A673 (cell line): ENCODE measurements around the gene MS4A4A. TPM values are rescaled to one million over a fixed set of nuclear protein-coding genes. Genes with fewer than 3 reads are reported as not detected.

Experiments used
- BruUV-seq: library from RNA; stranded (reverse); fragments of 400-500 nt; replicated peaks from 2 replicates; lab custom pipeline; 2021; lab: Mats Ljungman, UMichigan
- CTCF ChIA-PET: fragments of 300-600 bp; sonication (Branson Sonifier 250); formaldehyde crosslinking; loops from one replicate; lab custom pipeline; 2022; ENCODE audit warnings: antibody characterized with exemption; lab: Charles Lee
- POLR2A ChIA-PET: fragments of 300-600 bp; sonication (Branson Sonifier 250); formaldehyde crosslinking; loops from one replicate; lab custom pipeline; 2022; ENCODE audit warnings: antibody characterized with exemption; ENCODE audit not compliant: low non-redundant PET; lab: Charles Lee
- DNase-seq: peaks from one replicate; pipeline ENCODE4 v3.0.0-alpha.2; 2015; ENCODE audit warnings: low spot score
- H3K27ac ChIP-seq: fragments of 200-600 bp; sonication (generic); 2 replicates; pipeline ENCODE4 v1.5.1; 2016; ENCODE audit warnings: mixed run types, low read depth, mild to moderate bottlenecking, mixed read lengths, antibody characterized with exemption, low read length; ENCODE audit not compliant: poor library complexity, severe bottlenecking
- H3K27me3 ChIP-seq: fragments of 200-600 bp; sonication (generic); replicated peaks from 2 replicates; pipeline ENCODE4 v1.6.1; 2017; ENCODE audit warnings: mixed run types, low read depth, mild to moderate bottlenecking, mixed read lengths, antibody characterized with exemption, low read length; ENCODE audit not compliant: insufficient read depth, poor library complexity
- H3K36me3 ChIP-seq: fragments of 200-600 bp; sonication (generic); 2 replicates; pipeline ENCODE4 v1.6.1; 2016; ENCODE audit warnings: mixed run types, mild to moderate bottlenecking, mixed read lengths, antibody characterized with exemption, low read length; ENCODE audit not compliant: insufficient read depth, poor library complexity, severe bottlenecking
- H3K4me1 ChIP-seq: fragments of 200-600 bp; sonication (generic); 2 replicates; pipeline ENCODE4 v1.6.1; 2017; ENCODE audit warnings: mixed run types, mild to moderate bottlenecking, mixed read lengths, antibody characterized with exemption, low read length; ENCODE audit not compliant: insufficient read depth, poor library complexity, severe bottlenecking
- H3K4me3 ChIP-seq: fragments of 200-600 bp; sonication (generic); 2 replicates; pipeline ENCODE4 v1.5.1; 2016; ENCODE audit warnings: low read depth, mixed run types, mild to moderate bottlenecking, mixed read lengths, low read length; ENCODE audit not compliant: poor library complexity, severe bottlenecking
- H3K9me3 ChIP-seq: fragments of 200-600 bp; sonication (generic); 2 replicates; pipeline ENCODE4 v1.6.1; 2016; ENCODE audit warnings: mixed run types, low read depth, mild to moderate bottlenecking, mixed read lengths, antibody characterized with exemption, low read length; ENCODE audit not compliant: poor library complexity, severe bottlenecking
- CTCF ChIP-seq: fragments of 300-800, 200-600 bp; sonication (generic); conservative IDR thresholded peaks from 2 replicates; pipeline ENCODE4 v1.5.1; 2017; ENCODE audit warnings: low read depth, mild to moderate bottlenecking, antibody characterized with exemption, low read length, moderate library complexity, mixed read lengths
- EZH2 ChIP-seq: fragments of 200-600 bp; sonication (generic); IDR thresholded peaks from 2 replicates; pipeline ENCODE4 v1.6.1; 2017; ENCODE audit warnings: borderline replicate concordance, low read depth, mild to moderate bottlenecking, mixed read lengths, antibody characterized with exemption, low read length; ENCODE audit not compliant: poor library complexity, severe bottlenecking
- intact Hi-C: fragments of 100-400 bp; cut with micrococcal nuclease; formaldehyde crosslinking; loops from one replicate; pipeline ENCODE4 v1.10.0; 2022; ENCODE audit not compliant: unreplicated experiment
- total RNA-seq: library from RNA; stranded (reverse); gene quantifications from 2 replicates; pipeline ENCODE4 v1.2.3, GENCODE V29; 2021

MS4A4A gene
- total RNA-seq, 1 experiment from 2014 or later, result not detected

- no peak overlapping the region for H3K27ac ChIP-seq
- peaks cover 4% of the 10 kb centered on the region for H3K27me3 ChIP-seq
- no peaks in the 10 kb centered on the region for H3K36me3 ChIP-seq
- no peak overlapping the region for H3K4me3 ChIP-seq
- no peak for DNase-seq
- H3K9me3 ChIP-seq, result no peaks in the 10 kb centered on the region
- no peak for TF ChIP-seq CTCF
- TF ChIP-seq EZH2, result no peak
- no peaks in the 10 kb centered on the region for H3K4me1 ChIP-seq
- ChIA-PET POLR2A (no interaction called here), CTCF (no interaction called here)
- BruUV-seq, result no TSS peak
- intact Hi-C loops, result no loop called here
Measured at GRCh38 chr11:60318726-60319125, 38.3 kb downstream of the MS4A4A start.

GRCh38 chr11:60321051-60321450, 40.6 kb downstream of the MS4A4A start:
- Histone ChIP-seq H3K9me3 (no peaks in the 10 kb centered on the region), H3K4me3 (no peak overlapping the region), H3K27ac (no peak overlapping the region), H3K36me3 (no peaks in the 10 kb centered on the region), H3K4me1 (no peaks in the 10 kb centered on the region), H3K27me3 (peaks cover 4% of the 10 kb centered on the region)
- BruUV-seq, result no TSS peak
- no peak for DNase-seq
- intact Hi-C loops, result no loop called here
- ChIA-PET POLR2A (no interaction called here), CTCF (no interaction called here)
- TF ChIP-seq EZH2, result no peak
- TF ChIP-seq CTCF, result no peak

- no peak within 1 kb of the TSS for H3K27ac ChIP-seq
- ChIA-PET CTCF (no interaction called here), POLR2A (no interaction called here)
- H3K4me1 ChIP-seq, result no peaks in the 10 kb centered on the region
- H3K27me3 ChIP-seq, result no peaks in the 10 kb centered on the region
- no TSS peak for BruUV-seq
- no peaks in the 10 kb centered on the region for H3K36me3 ChIP-seq
- no peak for DNase-seq
- no peaks in the 10 kb centered on the region for H3K9me3 ChIP-seq
- H3K4me3 ChIP-seq, result no peak within 1 kb of the TSS
- TF ChIP-seq CTCF (no peak), EZH2 (no peak)
- intact Hi-C loops, result no loop called here
Measured at GRCh38 chr11:60326955-60327354, 46.5 kb downstream of the MS4A4A start, which contains the start of gene MS4A6E. TSS of gene MS4A6E (plus strand) at chr11:60327255. CDS start at chr11:60334896, 7,641 bp downstream.
